Jurkat, Clone E6-1 (cell line): Measurements from ENCODE around the gene MS4A18.

Experiments
- DNase-seq: peaks from one replicate; pipeline ENCODE4 v3.0.0-alpha.2; 2011; ENCODE audit warnings: low read depth, low spot score
- H3K4me3 ChIP-seq: 2 replicates; pipeline ENCODE4 v1.5.1; 2011; ENCODE audit warnings: mild to moderate bottlenecking, low read length, control low read depth, moderate library complexity

The MS4A18 gene

GRCh38 chr11:60762851-60763691 is 38.6 kb downstream of the MS4A18 start:
- H3K4me3 ChIP-seq, result no peak overlapping the region
- DNase-seq, result peak; percentile 18

GRCh38 chr11:60763692-60764369 is 39.3 kb downstream of the MS4A18 start:
- no peak overlapping the region for H3K4me3 ChIP-seq
- no peak for DNase-seq

- peak; percentile 30 for DNase-seq
- H3K4me3 ChIP-seq, result no peak overlapping the region
These were observed 40.4 kb downstream of the MS4A18 start for GRCh38 chr11:60764879-60765278.

GRCh38 chr11:60765355-60765754 is 40.8 kb downstream of the MS4A18 start:
- H3K4me3 ChIP-seq, result no peak overlapping the region
- no peak for DNase-seq

GRCh38 chr11:60766547-60766946 is 42.0 kb downstream of the MS4A18 start:
- H3K4me3 ChIP-seq, result no peak overlapping the region
- DNase-seq, result no peak

- no peak for DNase-seq
- no peak overlapping the region for H3K4me3 ChIP-seq
These were observed 42.9 kb downstream of the MS4A18 start for GRCh38 chr11:60767388-60767811.

- H3K4me3 ChIP-seq, result no peak overlapping the region
- DNase-seq, result no peak
These were observed 43.7 kb downstream of the MS4A18 start for GRCh38 chr11:60768202-60768601.

- no peak for DNase-seq
- no peak overlapping the region for H3K4me3 ChIP-seq
These were observed 44.8 kb downstream of the MS4A18 start for GRCh38 chr11:60769273-60769672.

- H3K4me3 ChIP-seq, result no peak overlapping the region
- DNase-seq, result no peak
These were observed 45.3 kb downstream of the MS4A18 start for GRCh38 chr11:60769811-60770210.

GRCh38 chr11:60771146-60771545 is 46.6 kb downstream of the MS4A18 start:
- no peak for DNase-seq
- H3K4me3 ChIP-seq, result no peak overlapping the region

- H3K4me3 ChIP-seq, result no peak overlapping the region
- no peak for DNase-seq
These were observed 47.5 kb downstream of the MS4A18 start for GRCh38 chr11:60771879-60772525.

GRCh38 chr11:60772666-60773065 is 48.1 kb downstream of the MS4A18 start:
- H3K4me3 ChIP-seq, result no peak overlapping the region
- no peak for DNase-seq

- DNase-seq, result no peak
- H3K4me3 ChIP-seq, result no peak overlapping the region
These were observed 50.2 kb downstream of the MS4A18 start for GRCh38 chr11:60774726-60775125.

GRCh38 chr11:60775420-60775961 is 51.0 kb downstream of the MS4A18 start:
- no peak overlapping the region for H3K4me3 ChIP-seq
- peak; percentile 97 for DNase-seq

GRCh38 chr11:60776167-60776566 is 51.6 kb downstream of the MS4A18 start:
- no peak for DNase-seq

GRCh38 chr11:60777106-60777505 is 52.6 kb downstream of the MS4A18 start:
- no peak for DNase-seq
- H3K4me3 ChIP-seq, result no peak overlapping the region

More at GRCh38 chr11:60776167-60776566, 51.6 kb downstream of the MS4A18 start:
- no peak overlapping the region for H3K4me3 ChIP-seq

- H3K4me3 ChIP-seq, result no peak overlapping the region
These were observed 53.1 kb downstream of the MS4A18 start for GRCh38 chr11:60777572-60777971.

GRCh38 chr11:60780065-60780464 is 55.5 kb downstream of the MS4A18 start:
- no peak overlapping the region for H3K4me3 ChIP-seq
- no peak for DNase-seq

More at GRCh38 chr11:60777572-60777971, 53.1 kb downstream of the MS4A18 start:
- DNase-seq, result no peak

GRCh38 chr11:60780774-60781173 is 56.3 kb downstream of the MS4A18 start:
- DNase-seq, result no peak
- no peak overlapping the region for H3K4me3 ChIP-seq
